GM23338 (cell line): Measurements from ENCODE around the gene WDR1. TPM values are rescaled to one million over a fixed set of nuclear protein-coding genes. Genes with fewer than 3 reads are reported as not detected.

Source experiments
- ATAC-seq: fragments of 200-7000 bp; cut with Tn5 transposase; 3 replicates; pipeline ENCODE4 v1.9.1; 2020
- DNase-seq: peaks from one replicate; pipeline ENCODE4 v3.0.0-alpha.2; 2015; ENCODE audit warnings: low spot score
- H2AFZ ChIP-seq: fragments of 200-600 bp; sonication (generic); 2 replicates; pipeline ENCODE4 v1.8.0; 2016; ENCODE audit warnings: antibody characterized with exemption, mild to moderate bottlenecking, moderate library complexity
- H3F3A ChIP-seq: fragments of 200-600 bp; sonication (generic); replicated peaks from 2 replicates; pipeline ENCODE4 v1.8.0; 2017; ENCODE audit warnings: antibody characterized with exemption, mixed run types, low read depth
- H3K27ac ChIP-seq: fragments of 200-600 bp; sonication (generic); 2 replicates; pipeline ENCODE4 v1.6.1; 2016; ENCODE audit warnings: low read depth
- H3K27me3 ChIP-seq: fragments of 200-600 bp; sonication (generic); 2 replicates; pipeline ENCODE4 v1.8.0; 2016; ENCODE audit warnings: mild to moderate bottlenecking, mixed run types, moderate library complexity; ENCODE audit not compliant: insufficient read depth
- H3K36me3 ChIP-seq: fragments of 200-600 bp; sonication (generic); 2 replicates; pipeline ENCODE4 v1.8.0; 2016; ENCODE audit warnings: mild to moderate bottlenecking; ENCODE audit not compliant: insufficient read depth
- H3K4me1 ChIP-seq: fragments of 200-600 bp; sonication (generic); 2 replicates; pipeline ENCODE4 v1.8.0; 2016; ENCODE audit warnings: mild to moderate bottlenecking, moderate library complexity; ENCODE audit not compliant: insufficient read depth
- H3K4me2 ChIP-seq: fragments of 200-600 bp; sonication (generic); 2 replicates; pipeline ENCODE4 v1.7.1; 2017; ENCODE audit warnings: mixed run types
- H3K4me3 ChIP-seq: fragments of 200-600 bp; sonication (generic); 2 replicates; pipeline ENCODE4 v1.6.1; 2016; ENCODE audit warnings: mixed run types
- H3K79me2 ChIP-seq: fragments of 200-600 bp; sonication (generic); replicated peaks from 2 replicates; pipeline ENCODE4 v1.8.0; 2017; ENCODE audit warnings: mild to moderate bottlenecking; ENCODE audit not compliant: insufficient read depth
- H3K9me2 ChIP-seq: fragments of 200-600 bp; sonication (generic); 2 replicates; pipeline ENCODE4 v1.8.0; 2017; ENCODE audit not compliant: insufficient read depth
- H4K20me1 ChIP-seq: fragments of 200-600 bp; sonication (generic); replicated peaks from 2 replicates; pipeline ENCODE4 v1.8.0; 2017; ENCODE audit warnings: mild to moderate bottlenecking; ENCODE audit not compliant: insufficient read depth
- H3K27ac Mint-ChIP-seq: 2 replicates; pipeline ENCODE4 v1.8.0; 2020; ENCODE audit warnings: inconsistent platforms, mild to moderate bottlenecking, moderate library complexity, mixed read lengths
- H3K27me3 Mint-ChIP-seq: 3 replicates; pipeline ENCODE4 v1.8.0; 2022; ENCODE audit warnings: low read depth, mild to moderate bottlenecking, moderate library complexity, mixed read lengths, inconsistent platforms; ENCODE audit not compliant: insufficient read depth, poor library complexity
- H3K36me3 Mint-ChIP-seq: 3 replicates; pipeline ENCODE4 v1.8.0; 2021; ENCODE audit warnings: low read depth, mild to moderate bottlenecking, inconsistent platforms, moderate library complexity, mixed read lengths
- H3K4me1 Mint-ChIP-seq: 3 replicates; pipeline ENCODE4 v1.8.0; 2020; ENCODE audit warnings: mild to moderate bottlenecking, inconsistent platforms, mixed read lengths
- H3K4me3 Mint-ChIP-seq: 3 replicates; pipeline ENCODE4 v1.8.0; 2021; ENCODE audit warnings: moderate library complexity, mild to moderate bottlenecking, inconsistent platforms, mixed read lengths
- H3K9me3 Mint-ChIP-seq: 3 replicates; pipeline ENCODE4 v1.8.0; 2020; ENCODE audit warnings: moderate library complexity, mild to moderate bottlenecking, inconsistent platforms, mixed read lengths
- CREB1 ChIP-seq: fragments of 250-450 bp; sonication (Bioruptor Pico); IDR thresholded peaks from 2 replicates; pipeline ENCODE4 v1.5.0; 2020; ENCODE audit warnings: low read depth, mild to moderate bottlenecking, moderate library complexity
- ETS1 ChIP-seq: IDR thresholded peaks from 2 replicates; pipeline ENCODE4 v1.6.1; 2016; ENCODE audit warnings: antibody characterized with exemption
- EZH2 ChIP-seq: fragments of 200-600 bp; sonication (generic); IDR thresholded peaks from one replicate; pipeline ENCODE4 v1.8.0; 2017; ENCODE audit warnings: antibody characterized with exemption, mild to moderate bottlenecking, low read depth; ENCODE audit not compliant: unreplicated experiment
- EZH2phosphoT487 ChIP-seq: fragments of 200-600 bp; sonication (generic); IDR thresholded peaks from one replicate; pipeline ENCODE4 v1.8.1; 2018; ENCODE audit warnings: antibody characterized with exemption; ENCODE audit not compliant: unreplicated experiment
- JUNB ChIP-seq: IDR thresholded peaks from one replicate; pipeline ENCODE4 v1.6.1; 2016; ENCODE audit warnings: antibody characterized with exemption; ENCODE audit not compliant: unreplicated experiment
- NANOG ChIP-seq: IDR thresholded peaks from 2 replicates; pipeline ENCODE4 v1.6.1; 2016; ENCODE audit warnings: antibody characterized with exemption, borderline replicate concordance
- POLR2AphosphoS5 ChIP-seq: IDR thresholded peaks from 2 replicates; pipeline ENCODE4 v1.6.1; 2016; ENCODE audit warnings: antibody characterized with exemption, low read depth
- STAT1 ChIP-seq: IDR thresholded peaks from one replicate; pipeline ENCODE4 v1.6.1; 2016; ENCODE audit warnings: antibody characterized with exemption; ENCODE audit not compliant: unreplicated experiment
- ZNF114 ChIP-seq: fragments of 250-450 bp; sonication (Bioruptor Pico); IDR thresholded peaks from 2 replicates; pipeline ENCODE4 v1.5.0; 2020; ENCODE audit warnings: mild to moderate bottlenecking, moderate library complexity
- ZNF331 ChIP-seq: fragments of 250-450 bp; sonication (Bioruptor Pico); IDR thresholded peaks from 2 replicates; pipeline ENCODE4 v1.5.0; 2020; ENCODE audit warnings: low read depth, mild to moderate bottlenecking, moderate library complexity
- polyA plus RNA-seq: library from polyadenylated mRNA; unstranded; fragments of >200 nt; fragmentation: Nextera tagmentation; extraction: Ambion mirVana; gene quantifications from 2 replicates; pipeline ENCODE4 v1.2.1, GENCODE V29; 2016
- total RNA-seq: library from RNA; depleted of rRNA; stranded (reverse); fragments of >200 nt; shearing (Covaris generic); gene quantifications from 2 replicates; pipeline ENCODE4 v1.2.3, GENCODE V29; 2014
- TF ChIP-seq, protein P1 (sequence below), 2 experiments: fragments of 200-600 bp in 1 of 2; sonication (generic) in 1 of 2; conservative IDR thresholded peaks; 2 replicates each; pipeline versions ENCODE4 v1.5.1 to v1.6.1; 2016 to 2017; ENCODE audit warnings: antibody characterized with exemption in 2 of 2, low read depth in 2 of 2, mild to moderate bottlenecking in 2 of 2, moderate library complexity in 1 of 2
- TF ChIP-seq, protein P2 (sequence below): IDR thresholded peaks from one replicate; pipeline ENCODE4 v1.6.1; 2018; ENCODE audit warnings: antibody characterized with exemption; ENCODE audit not compliant: unreplicated experiment

Gene WDR1
- total and polyA plus RNA-seq, 2 experiments from 2014 or later: 93.2 to 248 TPM

DNA sequence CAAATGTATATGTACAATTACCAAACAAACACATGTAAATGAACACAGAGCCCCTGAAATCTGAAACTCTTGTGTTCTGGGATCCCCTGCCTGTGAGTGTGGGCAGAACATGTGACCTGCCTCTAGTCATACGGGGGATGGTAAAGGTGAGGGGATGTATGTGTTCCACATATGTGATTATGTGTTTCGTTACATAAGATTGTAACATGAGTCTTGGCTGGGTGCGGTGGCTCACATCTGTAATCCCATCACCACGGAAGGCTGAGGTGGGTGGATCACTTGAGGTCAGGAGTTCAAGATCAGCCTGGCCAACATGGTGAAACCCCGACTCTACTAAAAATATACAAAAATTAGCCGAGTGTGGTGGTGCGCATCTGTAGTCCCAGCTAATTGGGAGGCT, 58.2 kb downstream of the WDR1 start (continued):
- TF ChIP-seq CREB1 (CRISPR knock-in tag): no peak
- TF ChIP-seq, protein P1, sequence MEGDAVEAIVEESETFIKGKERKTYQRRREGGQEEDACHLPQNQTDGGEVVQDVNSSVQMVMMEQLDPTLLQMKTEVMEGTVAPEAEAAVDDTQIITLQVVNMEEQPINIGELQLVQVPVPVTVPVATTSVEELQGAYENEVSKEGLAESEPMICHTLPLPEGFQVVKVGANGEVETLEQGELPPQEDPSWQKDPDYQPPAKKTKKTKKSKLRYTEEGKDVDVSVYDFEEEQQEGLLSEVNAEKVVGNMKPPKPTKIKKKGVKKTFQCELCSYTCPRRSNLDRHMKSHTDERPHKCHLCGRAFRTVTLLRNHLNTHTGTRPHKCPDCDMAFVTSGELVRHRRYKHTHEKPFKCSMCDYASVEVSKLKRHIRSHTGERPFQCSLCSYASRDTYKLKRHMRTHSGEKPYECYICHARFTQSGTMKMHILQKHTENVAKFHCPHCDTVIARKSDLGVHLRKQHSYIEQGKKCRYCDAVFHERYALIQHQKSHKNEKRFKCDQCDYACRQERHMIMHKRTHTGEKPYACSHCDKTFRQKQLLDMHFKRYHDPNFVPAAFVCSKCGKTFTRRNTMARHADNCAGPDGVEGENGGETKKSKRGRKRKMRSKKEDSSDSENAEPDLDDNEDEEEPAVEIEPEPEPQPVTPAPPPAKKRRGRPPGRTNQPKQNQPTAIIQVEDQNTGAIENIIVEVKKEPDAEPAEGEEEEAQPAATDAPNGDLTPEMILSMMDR (conservative IDR thresholded peaks at IDR 0.05; ENCODE audit: low read depth in 2 of 2): no peak

- Mint-ChIP-seq H3K27ac (no peak overlapping the region), H3K4me1 (0 out of 3 replicates have a peak, but pooled peaks cover 6% of the 10 kb centered on the region), H3K27me3 (no peaks in the 10 kb centered on the region), H3K4me3 (no peak overlapping the region), H3K36me3 (no peaks in the 10 kb centered on the region; the same call in 2 of the 3 replicates), H3K9me3 (no peaks in the 10 kb centered on the region)
- H2AFZ ChIP-seq: no peak overlapping the region
- TF ChIP-seq ZNF114 (CRISPR knock-in tag): no peak
- H3K4me1 ChIP-seq: no peaks in the 10 kb centered on the region
- no peaks in the 10 kb centered on the region for H3F3A ChIP-seq
- H3K27me3 ChIP-seq: no peaks in the 10 kb centered on the region
- no peaks in the 10 kb centered on the region for H3K36me3 ChIP-seq
- H3K4me3 ChIP-seq: no peak overlapping the region
- H3K9me2 ChIP-seq: no peaks in the 10 kb centered on the region
- DNase-seq: no peak
- H3K27ac ChIP-seq: no peak overlapping the region
- H3K79me2 ChIP-seq: no peaks in the 10 kb centered on the region
- H4K20me1 ChIP-seq: no peaks in the 10 kb centered on the region
- no peak overlapping the region for H3K4me2 ChIP-seq
- no peak for ATAC-seq
Measured at GRCh38 chr4:10057023-10057395, 59.6 kb downstream of the WDR1 start.

- H3K4me1 ChIP-seq: no peaks in the 10 kb centered on the region
- H3K36me3 ChIP-seq: no peaks in the 10 kb centered on the region
- Mint-ChIP-seq H3K27ac (no peak overlapping the region), H3K4me1 (peaks cover 9% of the 10 kb centered on the region; the same call in 1 of the 3 replicates), H3K27me3 (no peaks in the 10 kb centered on the region), H3K4me3 (no peak overlapping the region), H3K9me3 (no peaks in the 10 kb centered on the region), H3K36me3 (no peaks in the 10 kb centered on the region; the same call in 2 of the 3 replicates)
- H4K20me1 ChIP-seq: no peaks in the 10 kb centered on the region
- H3K27ac ChIP-seq: no peak overlapping the region
- H3K9me2 ChIP-seq: no peaks in the 10 kb centered on the region
- DNase-seq: no peak
- no peak overlapping the region for H2AFZ ChIP-seq
- ATAC-seq: no peak
- no peaks in the 10 kb centered on the region for H3K79me2 ChIP-seq
- no peak overlapping the region for H3K4me2 ChIP-seq
- no peaks in the 10 kb centered on the region for H3F3A ChIP-seq
- no peak overlapping the region for H3K4me3 ChIP-seq
- no peaks in the 10 kb centered on the region for H3K27me3 ChIP-seq
- TF ChIP-seq JUNB (no peak), ZNF331 (no peak), ETS1 (no peak), NANOG (no peak), POLR2AphosphoS5 (no peak), STAT1 (no peak), EZH2phosphoT487 (no peak), EZH2 (no peak), ZNF114 (CRISPR knock-in tag) (no peak), CREB1 (CRISPR knock-in tag) (no peak)
- TF ChIP-seq, protein P2, sequence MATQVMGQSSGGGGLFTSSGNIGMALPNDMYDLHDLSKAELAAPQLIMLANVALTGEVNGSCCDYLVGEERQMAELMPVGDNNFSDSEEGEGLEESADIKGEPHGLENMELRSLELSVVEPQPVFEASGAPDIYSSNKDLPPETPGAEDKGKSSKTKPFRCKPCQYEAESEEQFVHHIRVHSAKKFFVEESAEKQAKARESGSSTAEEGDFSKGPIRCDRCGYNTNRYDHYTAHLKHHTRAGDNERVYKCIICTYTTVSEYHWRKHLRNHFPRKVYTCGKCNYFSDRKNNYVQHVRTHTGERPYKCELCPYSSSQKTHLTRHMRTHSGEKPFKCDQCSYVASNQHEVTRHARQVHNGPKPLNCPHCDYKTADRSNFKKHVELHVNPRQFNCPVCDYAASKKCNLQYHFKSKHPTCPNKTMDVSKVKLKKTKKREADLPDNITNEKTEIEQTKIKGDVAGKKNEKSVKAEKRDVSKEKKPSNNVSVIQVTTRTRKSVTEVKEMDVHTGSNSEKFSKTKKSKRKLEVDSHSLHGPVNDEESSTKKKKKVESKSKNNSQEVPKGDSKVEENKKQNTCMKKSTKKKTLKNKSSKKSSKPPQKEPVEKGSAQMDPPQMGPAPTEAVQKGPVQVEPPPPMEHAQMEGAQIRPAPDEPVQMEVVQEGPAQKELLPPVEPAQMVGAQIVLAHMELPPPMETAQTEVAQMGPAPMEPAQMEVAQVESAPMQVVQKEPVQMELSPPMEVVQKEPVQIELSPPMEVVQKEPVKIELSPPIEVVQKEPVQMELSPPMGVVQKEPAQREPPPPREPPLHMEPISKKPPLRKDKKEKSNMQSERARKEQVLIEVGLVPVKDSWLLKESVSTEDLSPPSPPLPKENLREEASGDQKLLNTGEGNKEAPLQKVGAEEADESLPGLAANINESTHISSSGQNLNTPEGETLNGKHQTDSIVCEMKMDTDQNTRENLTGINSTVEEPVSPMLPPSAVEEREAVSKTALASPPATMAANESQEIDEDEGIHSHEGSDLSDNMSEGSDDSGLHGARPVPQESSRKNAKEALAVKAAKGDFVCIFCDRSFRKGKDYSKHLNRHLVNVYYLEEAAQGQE: no peak
- TF ChIP-seq, protein P1 (conservative IDR thresholded peaks at IDR 0.05; ENCODE audit: low read depth in 2 of 2): no peak
Measured at GRCh38 chr4:10056334-10057022, 60.1 kb downstream of the WDR1 start.
